ENCODE results near the gene NRP1.

GRCh38 chr10:33192190-33192589 is 142.3 kb downstream of the NRP1 start:
- TF ChIP-seq CTCF (IDR thresholded peaks at IDR 0.05): no peak
- no peak for TF ChIP-seq ERG (CRISPR knock-in tag; IDR thresholded peaks at IDR 0.05)
- no peak for TF ChIP-seq FOXK1 (CRISPR knock-in tag; IDR thresholded peaks at IDR 0.05)
- no peak for TF ChIP-seq E2F4 (CRISPR knock-in tag; IDR thresholded peaks at IDR 0.05; ENCODE audit: borderline replicate concordance, low read depth)
- TF ChIP-seq USF1 (CRISPR knock-in tag; IDR thresholded peaks at IDR 0.05): no peak

Data from WTC11 (cell line).